ENCODE measurements around the gene MRPL10.

The MRPL10 gene

DNA sequence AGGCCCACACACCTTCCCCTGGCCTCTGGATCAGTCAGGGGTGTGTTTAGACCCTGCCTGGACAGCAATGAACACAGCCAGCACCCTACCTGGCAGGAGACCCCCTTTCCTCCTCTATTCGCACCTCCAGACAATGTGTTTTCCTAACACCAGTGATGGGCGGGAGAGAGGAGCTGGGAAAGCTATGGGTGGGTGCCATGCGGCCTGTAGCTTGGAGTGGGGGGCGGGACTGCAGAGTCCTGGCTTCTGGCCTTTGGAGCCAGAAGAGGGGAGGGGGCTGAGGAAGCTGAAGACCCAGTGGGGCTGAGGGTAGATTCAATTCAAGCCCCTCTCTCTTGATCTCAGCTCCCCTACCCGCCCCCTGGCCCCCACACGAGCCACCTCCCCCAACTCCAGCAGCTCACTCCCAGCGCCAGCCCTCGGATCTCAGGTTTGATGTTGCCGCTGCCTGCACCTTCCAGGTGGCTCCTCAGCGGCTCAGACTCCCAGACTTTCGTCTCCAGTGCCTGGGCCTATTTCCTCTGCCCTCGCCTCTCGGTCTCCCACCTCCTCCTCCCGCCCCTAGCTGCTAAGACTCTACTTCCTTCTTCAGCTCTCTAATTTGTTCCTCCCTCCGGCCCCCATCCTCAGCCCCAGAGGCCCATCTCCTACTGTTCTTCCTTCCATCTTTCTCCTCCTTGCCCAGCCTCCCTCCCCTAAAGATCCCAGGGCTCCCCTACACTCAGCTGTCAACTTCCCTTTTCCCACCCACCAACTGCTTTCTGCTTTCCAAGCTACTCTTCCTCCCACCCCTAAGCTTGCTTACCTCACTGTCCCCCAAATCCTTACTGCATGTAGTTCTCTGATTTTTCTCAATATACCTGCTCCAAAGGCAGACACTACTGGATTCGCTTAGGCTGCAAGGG lies 26.5 kb upstream of the MRPL10 start:
- no peak for DNase-seq

DNA sequence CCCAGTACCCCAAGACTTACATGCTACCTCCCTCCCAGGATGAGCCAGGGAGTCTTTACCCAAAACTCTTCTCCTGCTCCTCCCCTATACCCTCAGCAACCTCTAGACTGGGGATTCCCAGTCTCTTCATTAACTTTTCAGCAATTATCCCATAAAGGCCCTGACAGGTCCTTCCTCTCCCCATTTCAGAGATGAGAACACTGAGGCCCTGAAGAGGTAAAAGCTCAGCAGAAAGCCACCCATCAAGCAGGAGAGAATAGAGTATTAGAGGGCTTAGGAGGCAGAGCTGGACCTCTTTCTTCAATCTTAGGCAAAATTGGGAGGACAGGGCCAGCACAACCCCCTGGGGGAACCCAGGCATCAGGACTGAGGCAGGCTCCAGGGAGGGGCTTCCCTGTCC lies 25.5 kb upstream of the MRPL10 start:
- no peak for DNase-seq

DNA sequence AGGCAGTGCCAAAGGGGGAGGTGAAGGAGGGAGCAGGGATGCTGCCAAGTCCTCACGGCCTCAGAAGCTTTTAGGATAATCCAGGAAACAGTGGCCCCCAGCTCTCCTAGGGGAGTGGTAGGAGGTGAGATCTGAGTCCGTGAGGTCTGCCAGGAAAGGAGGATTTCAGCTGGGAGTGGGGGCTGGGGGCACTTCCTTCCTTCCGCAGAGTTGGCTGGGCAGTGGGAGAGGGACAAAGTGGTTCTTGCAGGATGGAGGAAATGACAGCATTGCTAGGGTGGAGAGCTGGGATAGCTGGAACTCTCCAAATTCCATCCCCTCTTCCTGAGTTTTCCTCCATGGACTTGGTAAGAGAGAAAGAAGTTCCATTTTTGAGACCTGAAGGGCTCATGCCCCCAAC lies 24.4 kb upstream of the MRPL10 start:
- DNase-seq: no peak

DNA sequence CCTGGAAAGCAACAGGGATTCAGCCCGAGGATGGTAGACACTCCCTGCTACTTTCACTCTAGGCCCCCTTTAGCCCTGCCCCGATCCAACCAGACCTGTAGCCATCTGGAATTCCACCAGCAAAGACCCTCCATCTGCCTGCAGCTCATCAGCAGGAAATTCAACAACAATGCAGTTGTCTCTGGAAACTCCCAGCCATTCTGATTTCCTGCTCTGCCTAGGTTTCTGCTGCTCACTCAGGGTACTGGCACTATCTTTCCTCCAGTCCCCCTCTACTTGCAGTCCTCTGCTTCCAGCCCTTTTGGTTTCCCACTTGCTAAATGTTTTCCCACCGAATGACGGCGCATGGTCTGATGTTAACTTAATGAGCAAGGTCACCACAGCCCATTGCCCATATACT lies 22.3 kb upstream of the MRPL10 start:
- no peak for DNase-seq

- DNase-seq: no peak
Observed at GRCh38 chr17:47852113-47852949, 21.0 kb upstream of the MRPL10 start.

- DNase-seq: no peak
Observed at GRCh38 chr17:47851764-47852112, 20.4 kb upstream of the MRPL10 start.

DNA sequence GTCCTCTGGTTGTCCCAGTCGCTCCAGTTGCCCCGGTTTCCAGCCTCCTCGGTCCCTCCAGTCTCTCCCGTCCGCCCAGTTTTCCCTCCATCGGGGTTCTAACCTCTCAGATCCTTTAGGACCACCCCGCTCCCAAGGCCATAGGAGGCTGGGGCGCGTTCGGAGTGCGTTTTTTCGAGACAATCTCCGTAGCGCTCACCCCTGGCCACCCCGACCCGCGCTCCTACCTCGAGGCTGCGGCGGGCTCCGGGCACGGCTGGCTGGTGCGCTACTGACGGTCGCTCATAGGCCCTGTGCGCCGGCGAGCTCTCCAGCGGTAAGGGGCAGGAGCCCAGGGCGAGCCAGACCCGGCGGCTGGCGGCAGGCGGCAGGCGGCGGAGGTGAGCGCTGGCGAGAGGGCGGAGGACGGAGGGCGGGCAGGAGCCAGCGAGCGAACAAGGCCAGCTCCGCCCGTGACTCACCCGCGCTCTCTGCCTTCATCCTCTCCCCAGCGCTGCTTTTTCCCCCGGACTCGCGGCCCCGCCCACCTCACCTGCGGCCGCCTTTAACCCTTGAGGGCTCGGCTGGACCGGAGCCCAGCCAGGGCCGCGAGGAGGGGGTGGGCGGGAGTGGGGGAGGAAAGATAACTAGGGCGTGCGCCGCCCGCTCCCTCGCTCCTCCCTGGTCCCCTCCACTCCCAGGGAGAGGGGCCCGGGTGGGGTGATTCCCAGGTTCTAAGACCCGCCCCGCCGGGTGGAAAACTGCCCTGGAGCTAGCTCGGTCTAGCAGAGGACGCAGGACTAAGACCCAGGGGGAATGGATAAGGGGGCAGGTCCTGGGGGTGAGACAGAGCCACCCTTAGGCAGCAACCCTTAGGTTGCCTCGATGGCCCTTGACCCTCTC lies 19.6 kb upstream of the MRPL10 start, which contains the start of gene SP6:
Gene SP6 (minus strand): TSS at position 472 of the 882 bp plus-strand sequence. CDS start 2,734 bp downstream, outside the sequence.
- DNase-seq: peak; percentile 69 to 82

- no peak for DNase-seq
Observed at GRCh38 chr17:47850373-47850691, 19.0 kb upstream of the MRPL10 start.

- no peak for DNase-seq
Observed at GRCh38 chr17:47848198-47848513, 16.8 kb upstream of the MRPL10 start.

DNA sequence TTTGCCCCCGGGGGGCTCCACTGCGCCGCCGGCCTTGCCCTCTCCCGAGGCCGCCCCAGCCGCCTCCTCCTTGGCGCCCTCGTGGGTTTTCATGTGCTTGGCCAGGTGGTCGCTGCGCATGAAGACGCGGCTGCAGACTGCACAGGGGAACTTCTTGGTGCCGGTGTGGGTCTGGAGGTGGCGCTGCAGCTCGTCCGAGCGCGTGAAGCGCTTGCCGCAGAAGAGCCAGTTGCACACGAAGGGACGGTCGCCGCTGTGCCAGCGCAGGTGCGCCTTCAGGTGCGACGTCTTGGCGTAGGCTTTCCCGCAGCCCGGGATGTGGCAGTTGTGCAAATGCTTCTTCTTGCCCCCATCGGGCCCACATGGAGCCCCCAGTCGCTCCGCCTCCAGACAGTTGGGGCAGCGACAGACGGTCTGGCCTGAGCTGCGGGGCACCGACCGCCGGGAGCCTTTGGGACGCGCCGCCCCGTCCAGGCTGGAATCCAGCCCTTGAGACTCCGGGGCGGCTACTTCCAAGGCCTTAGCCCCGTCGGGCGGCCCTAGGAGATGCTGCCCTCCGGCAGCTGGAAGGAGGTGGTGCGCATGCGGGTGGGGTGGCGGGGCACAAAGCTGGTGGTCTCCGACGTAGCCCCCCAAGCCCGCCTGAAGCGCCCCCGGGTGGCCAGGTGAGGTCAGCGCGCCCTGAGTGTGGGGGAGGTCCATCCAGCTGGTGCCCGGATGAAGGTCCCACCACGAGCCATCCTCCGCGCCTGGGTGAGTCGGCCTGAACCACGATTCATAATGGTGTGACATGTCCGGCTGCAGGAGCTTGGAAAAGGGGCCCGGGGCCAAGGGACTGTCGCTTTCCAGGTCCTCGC lies 16.2 kb upstream of the MRPL10 start:
- DNase-seq: peak in 1 of 2 donors; percentile 32

GRCh38 chr17:47846716-47847340 lies 15.5 kb upstream of the MRPL10 start:
- no peak for DNase-seq

GRCh38 chr17:47845716-47846075 lies 14.4 kb upstream of the MRPL10 start:
- DNase-seq: no peak

- DNase-seq: no peak
Observed at GRCh38 chr17:47844814-47845715, 13.7 kb upstream of the MRPL10 start.

GRCh38 chr17:47844227-47844626 lies 12.9 kb upstream of the MRPL10 start:
- DNase-seq: no peak

GRCh38 chr17:47843391-47843730 lies 12.0 kb upstream of the MRPL10 start:
- no peak for DNase-seq

- no peak for DNase-seq
Observed at GRCh38 chr17:47841488-47842291, 10.3 kb upstream of the MRPL10 start.

DNA sequence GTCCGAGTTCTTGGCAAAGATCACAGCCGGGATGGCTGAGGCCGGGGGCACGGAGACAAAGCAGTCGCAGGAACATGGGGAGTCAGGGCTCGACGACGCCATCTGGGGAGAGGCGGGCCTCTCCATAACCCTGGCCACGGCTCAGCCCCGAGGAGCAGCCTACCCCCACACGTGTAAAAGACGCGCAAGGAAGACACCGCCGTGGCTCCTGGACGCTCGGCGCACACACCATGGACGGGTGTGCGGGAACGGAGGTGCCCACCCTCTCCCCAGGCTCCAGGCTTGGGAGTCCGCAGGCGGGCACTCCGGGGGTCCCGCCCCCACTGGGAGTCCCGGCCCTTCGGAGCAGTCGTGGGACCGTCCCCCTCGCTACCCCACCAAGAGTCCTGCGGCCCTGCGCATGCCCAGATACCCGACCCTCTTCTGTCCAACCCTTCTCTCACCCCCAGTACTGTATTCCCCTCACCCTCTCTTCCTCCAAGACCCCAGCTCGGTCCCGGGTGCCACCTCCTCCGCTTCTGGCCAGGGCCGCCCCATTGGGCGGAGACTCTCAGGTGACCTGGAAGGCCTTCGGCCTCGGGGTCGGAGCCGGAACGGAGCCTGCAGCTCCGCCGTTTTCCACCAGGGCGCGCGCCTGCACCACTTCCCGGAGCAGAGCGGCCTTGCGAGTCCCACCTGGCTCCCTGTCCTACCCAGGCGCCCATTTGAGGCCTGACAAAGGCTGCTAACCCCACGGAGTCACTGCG lies 9.6 kb upstream of the MRPL10 start, which contains the start of gene SCRN2:
Gene SCRN2 (minus strand): TSS at position 532 of the 746 bp plus-strand sequence. CDS start 430 bp downstream, at position 102.
- peak; percentile 90 to 94 for DNase-seq

DNA sequence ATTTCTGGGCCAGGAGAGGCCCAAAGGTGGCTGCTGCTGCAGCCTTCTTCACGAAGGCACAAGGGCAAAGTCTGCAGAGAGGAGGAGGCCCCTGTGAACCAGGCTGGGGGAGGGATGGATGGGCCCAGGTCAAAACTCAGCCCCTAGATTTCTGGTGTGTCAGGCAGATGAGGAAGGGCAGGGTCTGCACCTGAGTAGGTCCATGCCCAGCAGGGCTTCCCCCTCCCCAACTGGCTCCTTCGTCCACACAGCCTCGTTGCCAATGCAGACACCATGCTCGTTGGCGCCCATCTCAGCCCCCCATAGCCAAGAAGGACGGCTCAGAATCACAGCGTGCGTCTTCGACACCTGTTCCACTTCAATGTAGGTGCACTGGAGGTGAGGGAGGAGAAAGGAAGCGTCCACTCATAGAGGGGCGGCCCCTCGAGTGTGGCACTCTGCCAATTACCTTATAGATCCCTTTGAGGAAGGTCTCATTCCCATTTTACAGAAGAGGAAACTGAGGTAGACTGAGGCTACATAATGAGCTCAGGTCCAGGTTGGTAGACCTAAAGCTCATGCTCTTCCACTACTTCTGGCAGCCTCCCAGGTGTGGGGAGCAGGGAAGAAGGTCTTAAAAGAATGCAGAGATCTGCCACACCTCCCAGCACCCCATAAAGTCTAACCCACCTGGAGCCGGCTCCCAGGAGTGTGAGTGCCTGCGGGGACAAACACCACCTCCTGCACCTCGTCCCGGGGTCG lies 8.8 kb upstream of the MRPL10 start:
- no peak for DNase-seq

All from stimulated activated CD4-positive, alpha-beta T cell treated with anti-CD3 and anti-CD28 coated beads, Interleukin-2, amount 100 ng/mL, for 24 hours (primary cell).